Heart left ventricle (tissue), 16 donors: Measurements from ENCODE around the gene DHODH. TPM values are rescaled to one million over a fixed set of nuclear protein-coding genes. Genes with fewer than 3 reads are reported as not detected.

Experiments
- ATAC-seq, 4 donors: fragments of 200-7000 bp; cut with Tn5 transposase; one replicate each; pipeline ENCODE4 v1.9.1; 2020 to 2022; ENCODE audit warnings: moderate library complexity in 4 of 4, mild to moderate bottlenecking in 3 of 4, moderate number of reproducible peaks in 1 of 4
- DNase-seq, 5 donors: peaks; one replicate each; pipeline ENCODE4 v3.0.0-alpha.2; 2020
- H3K27ac ChIP-seq, 12 donors: fragments of 200-600 bp; sonication (generic) in 4 of 12; one replicate each; pipeline versions ENCODE4 v1.5.0 to v1.8.0; 2016 to 2022; ENCODE audit warnings: mild to moderate bottlenecking in 2 of 12
- H3K27me3 ChIP-seq, 9 donors: fragments of 200-600 bp; sonication (generic) in 2 of 9; one replicate each; pipeline versions ENCODE4 v1.5.1 to v1.8.0; 2016 to 2022; ENCODE audit warnings: mild to moderate bottlenecking in 3 of 9
- H3K36me3 ChIP-seq, 9 donors: fragments of 200-600 bp; sonication (generic) in 2 of 9; one replicate each; pipeline versions ENCODE4 v1.5.0 to v1.8.0; 2018 to 2022; ENCODE audit warnings: mild to moderate bottlenecking in 2 of 9
- H3K4me1 ChIP-seq, 12 donors: fragments of 200-600 bp; sonication (generic) in 4 of 12; one replicate each; pipeline versions ENCODE4 v1.5.0 to v1.8.0; 2016 to 2022; ENCODE audit warnings: mild to moderate bottlenecking in 3 of 12
- H3K4me3 ChIP-seq, 12 donors: fragments of 200-600 bp; sonication (generic) in 4 of 12; one replicate each; pipeline versions ENCODE4 v1.5.0 to v1.8.0; 2017 to 2022; ENCODE audit warnings: mild to moderate bottlenecking in 9 of 12, moderate library complexity in 4 of 12
- H3K9me3 ChIP-seq, 12 donors: fragments of 200-600 bp; sonication (generic) in 4 of 12; one replicate each; pipeline versions ENCODE4 v1.5.0 to v1.8.0; 2016 to 2022; ENCODE audit warnings: mild to moderate bottlenecking in 1 of 12
- POLR2A ChIP-seq, 2 donors: fragments of 450-650 bp; IDR thresholded peaks; one replicate each; pipeline ENCODE4 v1.6.1; 2017; ENCODE audit warnings: antibody characterized with exemption in 2 of 2, mild to moderate bottlenecking in 2 of 2, moderate library complexity in 2 of 2
- WGBS, 4 donors: extraction: QIAGEN DNeasy Blood & Tissue Kit in 2 of 4; methylation state at CpG; one replicate each; pipeline versions ENCODE4 v1.1.5 to v1.1.7; 2013 to 2018; 5-methylcytosine and 5-hydroxymethylcytosine counted together
- intact Hi-C, 10 donors: fragments of 100-400 bp; cut with DNase I; formaldehyde crosslinking; loops; one replicate each; pipeline versions ENCODE4 v1.11.1 to v1.14.2; 2022
- polyA plus RNA-seq, 2 donors: library from polyadenylated mRNA; stranded (reverse); fragments of 200-250 nt; gene quantifications; one replicate each; pipeline ENCODE4 v1.2.3, GENCODE V29; 2013
- total RNA-seq, 9 donors: library from RNA; depleted of rRNA in 2 of 9; stranded (reverse); fragments of >200 nt in 2 of 9; fragmentation: NEBNext Ultra II Directional in 3 of 9; extraction: Animal tissue kit (Norgen Biotek cat#: 25700) in 3 of 9; gene quantifications; one replicate each; pipeline versions ENCODE4 v1.1.0 to v1.2.4, GENCODE V29; 2016 to 2023
- TF ChIP-seq, protein P1 (sequence below), 12 donors: fragments of 200-600 bp; sonication (generic) in 4 of 12; IDR thresholded peaks; one replicate each; pipeline versions ENCODE4 v1.5.0 to v1.8.0; 2018 to 2022; ENCODE audit warnings: antibody characterized with exemption in 12 of 12, mild to moderate bottlenecking in 5 of 12
- donor health status: ischemic (EF 13 %, LVEDD 7.1; RV severe dilation, severe dysfunction).
- donor health status: healthy with polysubstance abuse.
- donor health status: DM: no; HTN: yes; CAD: no.
- donor health status: DM: no; HTN: no; CAD: no.
- donor health status: ischemic (EF 25% LVEDD 6.9; RV normal size, moderate dysfunction).
- donor health status: ischemic (EF 25% LVEDD 5.7; RV mildly dilated, moderate dysfunction).
- donor health status: healthy.
- donor health status: DM: yes; HTN: yes; CAD: no.
- donor health status: ischemic (EF 35%, LVEDD 5.7; RV mildly dilated, moderate dysfunction).
- donor health status: nonischemic (EF 11% LVEDD 7.7; RV severe dilation, severe dysfunction).
- donor health status: DM: yes; HTN: yes; CAD: no.
- donor health status: PGD.
- donor health status: ischemic (EF 29% LVEDD 5.4; RV normal size, mild dysfunction).
- donor health status: nonischemic (EF 23%, LVEDD 6.1; RV moderate dilation, normal function).

Gene DHODH
- total and polyA plus RNA-seq, 11 donors, result 5.2 to 9.8 (median 7.5) TPM

DNA sequence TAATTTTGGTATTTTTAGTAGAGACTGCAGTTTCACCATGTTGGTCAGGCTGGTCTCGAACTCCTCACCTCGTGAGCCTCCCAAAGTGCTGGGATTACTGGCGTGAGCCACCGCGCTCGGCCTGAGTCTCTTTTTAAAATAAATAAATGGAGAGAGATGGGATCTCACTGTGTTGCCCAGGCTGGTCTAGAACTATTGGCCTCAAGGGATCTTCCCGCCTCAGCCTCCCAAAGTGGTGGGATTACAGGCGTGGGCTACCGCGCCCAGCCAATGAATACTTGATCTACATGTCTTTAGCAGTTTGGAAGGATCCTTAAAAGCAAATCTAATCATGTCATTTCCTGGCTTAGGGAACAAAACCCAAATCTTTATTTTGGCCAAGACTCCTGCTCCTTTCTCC lies 1.2 kb downstream of the DHODH start:
- DNase-seq (no peak), ATAC-seq (no peak)
- Histone ChIP-seq H3K9me3 (no peaks in the 10 kb centered on the region), H3K27ac (no peak overlapping the region), H3K4me1 (peaks cover 0 to 25% (median 21%) of the 10 kb centered on the region in 12 donors), H3K36me3 (peaks cover 0 to 10% (median 0%) of the 10 kb centered on the region in 9 donors), H3K27me3 (no peaks in the 10 kb centered on the region), H3K4me3 (no peak overlapping the region)
- intact Hi-C loops, result loop anchor here in 2 of 10 donors (5.0 kb wide), 1 partner anchor 83 kb away; the partner anchor contains the start of genes DHX38 (in 2 of the 2) and TXNL4B (in 2 of the 2)
- TF ChIP-seq POLR2A (IDR thresholded peaks at IDR 0.05), result no peak
- TF ChIP-seq, protein P1, sequence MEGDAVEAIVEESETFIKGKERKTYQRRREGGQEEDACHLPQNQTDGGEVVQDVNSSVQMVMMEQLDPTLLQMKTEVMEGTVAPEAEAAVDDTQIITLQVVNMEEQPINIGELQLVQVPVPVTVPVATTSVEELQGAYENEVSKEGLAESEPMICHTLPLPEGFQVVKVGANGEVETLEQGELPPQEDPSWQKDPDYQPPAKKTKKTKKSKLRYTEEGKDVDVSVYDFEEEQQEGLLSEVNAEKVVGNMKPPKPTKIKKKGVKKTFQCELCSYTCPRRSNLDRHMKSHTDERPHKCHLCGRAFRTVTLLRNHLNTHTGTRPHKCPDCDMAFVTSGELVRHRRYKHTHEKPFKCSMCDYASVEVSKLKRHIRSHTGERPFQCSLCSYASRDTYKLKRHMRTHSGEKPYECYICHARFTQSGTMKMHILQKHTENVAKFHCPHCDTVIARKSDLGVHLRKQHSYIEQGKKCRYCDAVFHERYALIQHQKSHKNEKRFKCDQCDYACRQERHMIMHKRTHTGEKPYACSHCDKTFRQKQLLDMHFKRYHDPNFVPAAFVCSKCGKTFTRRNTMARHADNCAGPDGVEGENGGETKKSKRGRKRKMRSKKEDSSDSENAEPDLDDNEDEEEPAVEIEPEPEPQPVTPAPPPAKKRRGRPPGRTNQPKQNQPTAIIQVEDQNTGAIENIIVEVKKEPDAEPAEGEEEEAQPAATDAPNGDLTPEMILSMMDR (IDR thresholded peaks at IDR 0.05), result no peak
- 95 to 98% (median 96%) methylated on average over 10 of the region's 10 CpGs for WGBS, 4 donors

DNA sequence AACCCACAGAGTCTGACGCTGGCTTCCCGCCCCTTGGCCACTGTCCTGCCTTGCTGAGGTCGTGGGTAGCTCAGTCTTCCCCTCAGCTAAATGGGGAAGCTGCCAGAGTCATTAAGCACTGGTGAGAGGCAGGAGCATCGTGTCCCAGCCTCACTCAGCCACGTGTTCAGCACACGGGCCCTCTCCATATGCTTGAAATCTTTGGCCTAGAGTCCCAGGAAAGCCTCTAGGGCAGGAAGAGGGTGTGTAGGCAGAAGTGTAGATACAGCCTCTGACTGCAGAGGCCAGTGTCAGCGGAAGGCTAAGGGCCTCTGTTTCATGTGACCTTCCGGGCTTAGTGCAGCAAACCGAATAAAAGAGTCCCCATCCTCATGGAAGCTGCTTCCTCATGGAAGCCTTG lies 4.1 kb downstream of the DHODH start:
- H3K4me3 ChIP-seq, result no peak overlapping the region
- DNase-seq, result no peak
- intact Hi-C loops, result loop anchor here in 1 of 10 donors (5.0 kb wide), 1 partner anchor 80 kb away; the partner anchor contains the start of genes DHX38 and TXNL4B
- no peaks in the 10 kb centered on the region for H3K27me3 ChIP-seq
- ATAC-seq, result no peak
- H3K4me1 ChIP-seq, result peaks cover 2 to 26% (median 21%) of the 10 kb centered on the region in 12 donors
- peak overlapping the region in 4 of 12 donors; percentile 40 to 78 (median 74) for H3K27ac ChIP-seq
- H3K9me3 ChIP-seq, result no peaks in the 10 kb centered on the region
- WGBS, 4 donors, result 64 to 69% (median 66%) methylated on average over 8 to 9 of the region's 9 CpGs
- TF ChIP-seq, protein P1 (IDR thresholded peaks at IDR 0.05), result no peak
- no peak for TF ChIP-seq POLR2A (IDR thresholded peaks at IDR 0.05)
- H3K36me3 ChIP-seq, result peaks cover 0 to 22% (median 6%) of the 10 kb centered on the region in 9 donors

DNA sequence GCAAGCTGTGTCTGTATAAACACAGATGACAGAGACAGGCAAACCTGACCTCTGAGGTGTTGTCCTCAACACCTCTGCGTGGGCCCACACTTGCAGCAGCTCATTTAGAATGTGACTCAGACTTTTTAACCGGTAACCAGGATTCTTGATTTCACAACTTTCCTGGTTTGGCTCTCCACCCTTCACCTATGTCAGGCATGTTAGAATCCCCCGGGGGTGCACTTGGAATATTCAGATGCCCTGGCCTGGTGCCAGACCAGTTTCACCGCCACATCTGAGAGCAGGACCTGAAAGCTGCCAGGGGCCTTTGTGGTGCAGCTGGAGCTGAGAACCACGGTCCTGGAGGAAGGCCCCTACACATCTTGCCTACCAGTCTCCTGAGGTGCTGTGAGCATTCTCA lies 4.8 kb downstream of the DHODH start:
- Histone ChIP-seq H3K27ac (peak overlapping the region; percentile 42 to 78 (median 62)), H3K27me3 (no peaks in the 10 kb centered on the region), H3K36me3 (peaks cover 0 to 25% (median 7%) of the 10 kb centered on the region in 9 donors), H3K9me3 (no peaks in the 10 kb centered on the region), H3K4me1 (peaks cover 2 to 23% (median 17%) of the 10 kb centered on the region in 12 donors), H3K4me3 (peak overlapping the region in 7 of 12 donors; percentile 2 to 27 (median 16))
- WGBS, 4 donors, result 11 to 25% (median 18%) methylated on average over 5 of the region's 5 CpGs
- ATAC-seq (peak in 1 of 4 donors; percentile 2), DNase-seq (peak in 3 of 5 donors; percentile 24 to 51 (median 49))
- intact Hi-C loops, result loop anchor here in 1 of 10 donors (5.0 kb wide), 1 partner anchor 79 kb away; the partner anchor contains the start of genes DHX38 and TXNL4B
- no peak for TF ChIP-seq POLR2A (IDR thresholded peaks at IDR 0.05)
- TF ChIP-seq, protein P1 (IDR thresholded peaks at IDR 0.05), result no peak

DNA sequence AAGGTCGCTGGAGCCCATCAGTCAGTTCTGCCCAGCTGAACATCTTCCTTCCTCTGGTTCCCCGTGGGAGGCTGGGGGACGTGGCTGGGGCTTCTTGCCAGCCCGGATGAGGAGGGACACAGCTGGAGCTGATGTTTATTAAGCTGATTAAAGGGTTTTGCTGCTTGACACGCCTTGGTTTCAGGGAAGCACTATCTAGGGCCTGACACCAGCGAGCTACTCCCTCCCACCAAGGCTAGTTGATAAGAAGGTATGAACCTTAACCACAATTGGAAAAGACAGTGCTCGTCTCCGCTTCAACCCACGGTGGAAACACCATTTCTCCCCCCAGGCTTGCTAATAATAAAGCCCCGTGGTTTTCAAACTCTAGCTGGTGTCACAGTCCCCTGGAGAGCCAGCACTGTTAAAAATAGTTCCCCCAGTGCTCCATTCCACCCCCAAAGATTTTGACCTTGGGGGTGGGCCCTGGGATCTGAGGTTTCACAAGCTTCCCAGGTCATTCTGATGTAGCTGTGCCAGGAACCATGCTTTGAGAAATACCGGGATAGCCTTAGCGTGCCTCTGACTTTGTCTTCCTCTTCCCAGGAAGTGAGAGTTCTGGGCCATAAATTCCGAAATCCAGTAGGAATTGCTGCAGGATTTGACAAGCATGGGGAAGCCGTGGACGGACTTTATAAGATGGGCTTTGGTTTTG lies 5.5 kb downstream of the DHODH start:
- Histone ChIP-seq H3K27me3 (no peaks in the 10 kb centered on the region), H3K36me3 (peaks cover 0 to 29% (median 7%) of the 10 kb centered on the region in 9 donors), H3K4me1 (peaks cover 2 to 23% (median 17%) of the 10 kb centered on the region in 12 donors), H3K4me3 (peak overlapping the region in 9 of 12 donors; percentile 2 to 27 (median 15)), H3K27ac (peak overlapping the region; percentile 42 to 78 (median 62)), H3K9me3 (no peaks in the 10 kb centered on the region)
- ATAC-seq (peak; percentile 40 to 61 (median 54)), DNase-seq (peak in 4 of 5 donors; percentile 39 to 55 (median 40))
- TF ChIP-seq, protein P1 (IDR thresholded peaks at IDR 0.05), result no peak
- no peak for TF ChIP-seq POLR2A (IDR thresholded peaks at IDR 0.05)
- WGBS, 4 donors, result 13 to 27% (median 19%) methylated on average over 14 to 15 of the region's 15 CpGs
- intact Hi-C loops, result loop anchor here in 2 of 10 donors (2.0 to 5.0 kb wide), 2 partner anchors 75 to 78 kb away; partner anchors contain the start of genes DHX38 (in 1 of the 2) and TXNL4B (in 1 of the 2)
